ENCODE measurements around the gene NR2F2. TPM values are rescaled to one million over a fixed set of nuclear protein-coding genes. Genes with fewer than 3 reads are reported as not detected.

Gene NR2F2
- total and polyA plus RNA-seq, 2 experiments from 2014 or later = 0.63 to 1.2 TPM

DNA sequence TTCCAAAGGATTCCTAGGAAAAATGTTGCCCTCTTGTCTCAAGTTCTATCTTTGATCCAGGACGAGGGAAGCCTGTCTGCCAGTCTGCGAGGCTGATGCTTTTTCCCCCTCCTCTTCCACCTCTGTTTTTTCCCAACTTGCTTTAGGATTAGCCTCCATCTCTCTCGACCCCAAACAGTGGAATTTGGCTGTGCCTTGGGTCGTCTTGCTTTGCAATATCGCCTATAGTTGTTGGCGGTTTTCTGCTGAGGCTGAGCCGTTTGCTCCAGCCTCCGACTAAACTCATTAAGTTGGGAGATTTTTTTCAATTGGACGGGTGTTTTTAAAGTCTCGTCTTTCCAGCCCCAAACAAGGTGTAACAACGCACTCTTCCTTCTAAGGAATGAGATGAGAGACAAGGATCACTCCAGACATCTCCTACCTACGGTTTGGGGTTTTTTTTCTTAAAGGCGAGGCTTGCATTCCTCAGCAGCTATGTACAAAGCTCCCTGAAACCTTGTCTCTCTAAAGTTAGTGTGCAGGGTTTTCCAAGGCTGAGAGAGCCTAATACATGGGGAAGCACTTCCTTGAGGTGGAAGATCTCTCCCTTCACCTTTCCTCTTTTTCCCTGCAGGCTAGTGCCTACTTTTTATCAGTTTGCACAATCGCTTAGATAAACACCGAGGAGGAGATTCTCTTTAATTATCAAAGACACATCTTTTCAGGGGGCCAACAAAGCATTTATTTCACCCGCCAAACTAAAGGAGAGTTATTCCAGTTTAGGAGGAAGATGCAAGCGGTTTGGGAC, 4.8 kb upstream of the NR2F2 start:
- H3K4me3 ChIP-seq = peak overlapping the region; percentile 28
- no peak overlapping the region for H3K27ac ChIP-seq
- peak in 1 of 2 donors; percentile 46 for DNase-seq (ENCODE audit: low read depth in 1 of 2, low spot score in 1 of 2)
- TF ChIP-seq CTCF (IDR thresholded peaks at IDR 0.05; ENCODE audit: low read depth, low read length) = no peak
- H3K9me3 ChIP-seq (ENCODE audit: low read depth) = no peaks in the 10 kb centered on the region
- no peaks in the 10 kb centered on the region for H3K36me3 ChIP-seq
- H3K27me3 ChIP-seq = peaks cover 94% of the 10 kb centered on the region
- H3K4me1 ChIP-seq (ENCODE audit: low read depth) = peaks cover 7% of the 10 kb centered on the region

GRCh38 chr15:96326328-96327154, 4.0 kb upstream of the NR2F2 start:
- Histone ChIP-seq H3K4me1 (ENCODE audit: low read depth) (peaks cover 7% of the 10 kb centered on the region), H3K27me3 (peaks cover 90% of the 10 kb centered on the region), H3K9me3 (ENCODE audit: low read depth) (no peaks in the 10 kb centered on the region), H3K36me3 (no peaks in the 10 kb centered on the region), H3K27ac (no peak overlapping the region), H3K4me3 (peak overlapping the region; percentile 28)
- DNase-seq (ENCODE audit: low read depth in 1 of 2, low spot score in 1 of 2) = peak; percentile 50 to 78
- no peak for TF ChIP-seq CTCF (IDR thresholded peaks at IDR 0.05; ENCODE audit: low read depth, low read length)

GRCh38 chr15:96327155-96327741, 3.3 kb upstream of the NR2F2 start:
- Histone ChIP-seq H3K27ac (no peak overlapping the region), H3K4me1 (ENCODE audit: low read depth) (peaks cover 7% of the 10 kb centered on the region), H3K9me3 (ENCODE audit: low read depth) (no peaks in the 10 kb centered on the region), H3K27me3 (peaks cover 90% of the 10 kb centered on the region), H3K36me3 (no peaks in the 10 kb centered on the region), H3K4me3 (peak overlapping the region; percentile 28)
- peak; percentile 82 for TF ChIP-seq CTCF (IDR thresholded peaks at IDR 0.05; ENCODE audit: low read depth, low read length)
- peak; percentile 53 to 92 for DNase-seq (ENCODE audit: low read depth in 1 of 2, low spot score in 1 of 2)

DNA sequence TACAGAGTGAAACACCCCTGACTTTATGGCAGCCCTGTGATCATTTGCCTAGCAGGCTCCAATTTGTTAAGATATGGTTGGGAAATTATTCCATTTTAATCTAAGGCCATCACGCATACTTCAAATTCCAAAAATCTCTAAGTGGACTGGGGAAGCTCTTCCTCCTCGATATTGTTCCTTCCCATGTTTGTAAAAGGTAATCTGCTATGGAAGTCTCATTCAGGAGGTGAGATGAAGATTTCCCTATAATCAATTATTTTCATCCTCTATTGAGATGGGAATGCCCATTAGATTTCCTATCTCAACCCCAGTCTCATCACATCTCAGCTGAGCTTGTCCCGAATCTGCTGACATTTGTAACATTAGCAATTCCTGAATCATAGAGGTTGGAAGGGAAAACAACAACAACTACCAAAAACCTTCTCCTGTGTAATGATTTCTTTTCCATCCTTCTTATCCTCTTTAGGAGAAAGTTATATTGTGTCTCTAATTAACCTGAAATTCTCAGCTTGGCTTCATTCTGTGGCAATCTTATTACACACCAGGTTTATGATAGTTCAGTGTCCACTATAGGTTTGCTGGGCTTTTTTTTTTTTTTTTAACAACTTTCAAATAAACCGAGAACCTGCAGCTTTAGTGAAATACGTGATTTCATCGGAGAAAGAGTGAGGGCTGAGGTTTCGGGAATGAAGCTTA, 2.2 kb upstream of the NR2F2 start:
- Histone ChIP-seq H3K27me3 (peaks cover 90% of the 10 kb centered on the region), H3K4me1 (ENCODE audit: low read depth) (peaks cover 7% of the 10 kb centered on the region), H3K36me3 (no peaks in the 10 kb centered on the region), H3K4me3 (no peak overlapping the region), H3K9me3 (ENCODE audit: low read depth) (no peaks in the 10 kb centered on the region), H3K27ac (no peak overlapping the region)
- TF ChIP-seq CTCF (IDR thresholded peaks at IDR 0.05; ENCODE audit: low read depth, low read length) = no peak
- DNase-seq (ENCODE audit: low read depth in 1 of 2, low spot score in 1 of 2) = no peak

GRCh38 chr15:96328877-96329195, 1.7 kb upstream of the NR2F2 start:
- TF ChIP-seq CTCF (IDR thresholded peaks at IDR 0.05; ENCODE audit: low read depth, low read length) = no peak
- H3K4me3 ChIP-seq = no peak overlapping the region

More at GRCh38 chr15:96328877-96329195, 1.7 kb upstream of the NR2F2 start:
- H3K36me3 ChIP-seq = no peaks in the 10 kb centered on the region
- no peaks in the 10 kb centered on the region for H3K9me3 ChIP-seq (ENCODE audit: low read depth)
- no peak for DNase-seq (ENCODE audit: low read depth in 1 of 2, low spot score in 1 of 2)
- no peak overlapping the region for H3K27ac ChIP-seq
- H3K4me1 ChIP-seq (ENCODE audit: low read depth) = peaks cover 7% of the 10 kb centered on the region
- peaks cover 90% of the 10 kb centered on the region for H3K27me3 ChIP-seq
